ENCODE results near the gene MSMO1.

- TF ChIP-seq CTCF (IDR thresholded peaks at IDR 0.05) (no peak), POLR2A (IDR thresholded peaks at IDR 0.05; ENCODE audit: low read depth) (no peak), POLR2AphosphoS5 (IDR thresholded peaks at IDR 0.05) (no peak), EP300 (IDR thresholded peaks at IDR 0.05) (no peak)
Measured at GRCh38 chr4:165299399-165300060, 27.9 kb upstream of the MSMO1 start.

Measured in esophagus muscularis mucosa (tissue), 4 donors.